NAMALWA (cell line): ENCODE data around the gene CSTA.
"Not testable (repeated sequence)": the region's sequence is repeated elsewhere in the genome, so short reads cannot be mapped to it uniquely, and the experiment has no call there.

ENCODE experiments used
- DNase-seq: peaks from one replicate; pipeline ENCODE4 v3.0.0-alpha.2; 2015; ENCODE audit warnings: low spot score

CSTA gene

GRCh38 chr3:122322095-122323075 is 2.7 kb upstream of the CSTA start:
- DNase-seq: no peak

GRCh38 chr3:122325769-122326168 is 721 bp downstream of the CSTA start:
- DNase-seq: no peak

GRCh38 chr3:122331886-122332285 is 6.8 kb downstream of the CSTA start:
- DNase-seq: no peak

- DNase-seq: no peak
Measured at GRCh38 chr3:122332551-122332950, 7.5 kb downstream of the CSTA start.

GRCh38 chr3:122342803-122343202 is 17.8 kb downstream of the CSTA start:
- DNase-seq: no peak

- no peak for DNase-seq
Measured at GRCh38 chr3:122343654-122344053, 18.6 kb downstream of the CSTA start.

- no peak for DNase-seq
Measured at GRCh38 chr3:122349171-122349570, 24.1 kb downstream of the CSTA start.

GRCh38 chr3:122350814-122351418 is 25.9 kb downstream of the CSTA start:
- no peak for DNase-seq

GRCh38 chr3:122351612-122352011 is 26.6 kb downstream of the CSTA start:
- DNase-seq: no peak

- no peak for DNase-seq
Measured at GRCh38 chr3:122353215-122353614, 28.2 kb downstream of the CSTA start.

- no peak for DNase-seq
Measured at GRCh38 chr3:122353893-122354401, 28.9 kb downstream of the CSTA start.

GRCh38 chr3:122355612-122356011 is 30.6 kb downstream of the CSTA start:
- peak; percentile 7 for DNase-seq

GRCh38 chr3:122356402-122356801 is 31.4 kb downstream of the CSTA start:
- DNase-seq: peak; percentile 13

- no peak for DNase-seq
Measured at GRCh38 chr3:122357828-122358702, 33.0 kb downstream of the CSTA start.

GRCh38 chr3:122358703-122359032 is 33.6 kb downstream of the CSTA start:
- DNase-seq: no peak

- no peak for DNase-seq
Measured at GRCh38 chr3:122362026-122362425, 37.0 kb downstream of the CSTA start.

- no peak for DNase-seq
Measured at GRCh38 chr3:122364490-122364889, 39.4 kb downstream of the CSTA start.

- no peak for DNase-seq
Measured at GRCh38 chr3:122365073-122365472, 40.0 kb downstream of the CSTA start.

GRCh38 chr3:122365582-122366378 is 40.7 kb downstream of the CSTA start:
- not testable (repeated sequence) for DNase-seq

GRCh38 chr3:122366379-122366749 is 41.3 kb downstream of the CSTA start:
- DNase-seq: no peak

GRCh38 chr3:122374034-122374433 is 49.0 kb downstream of the CSTA start:
- no peak for DNase-seq

GRCh38 chr3:122377975-122378374 is 52.9 kb downstream of the CSTA start:
- no peak for DNase-seq
